ENCODE results near the gene MUCL3. TPM values are rescaled to one million over a fixed set of nuclear protein-coding genes. Genes with fewer than 3 reads are reported as not detected.
A peak's percentile ranks its signal among the peaks of the same experiment; 100 is the strongest.

Gene MUCL3
- total RNA-seq (2013; cell fraction: nucleolus; rRNA removed): not detected in 2 replicates
- total RNA-seq (2014; rRNA removed) (0.68 and 0.76 TPM in 2 replicates), total RNA-seq (2014; rRNA removed; fragmentation: Illumina TruSeq; extraction: Trizol) (0.54 and 0.64 TPM in 2 replicates), total RNA-seq (2021) (0.28 and 0.48 TPM in 2 replicates), polyA plus RNA-seq (2011; rRNA removed) (0.03 TPM in 2 replicates), polyA plus RNA-seq (2014; fragmentation: Illumina TruSeq; extraction: Trizol) (0.73 and 1.4 TPM in 2 replicates), polyA plus RNA-seq (2014; fragmentation: Nextera tagmentation; extraction: Ambion mirVana) (1 to 10 TPM; 1.2 to 1.4 TPM), polyA plus RNA-seq (2014; rRNA removed) (0.79 and 0.83 TPM in 2 replicates), polyA plus RNA-seq (2016; fragmentation: Nextera tagmentation; extraction: Ambion mirVana) (under 1 TPM; 0.04 to 0.08 TPM), polyA minus RNA-seq (2011; rRNA and poly(A)+ RNA removed) (not detected in 2 replicates), Bru-seq, nascent RNA (percentile 8 among the genes with signal in this experiment), BruChase-seq, experiment 1, labeled RNA remaining after a 6-hour chase (percentile 15 among the genes with signal in this experiment), BruChase-seq, experiment 2, labeled RNA remaining after a 2-hour chase (percentile 5 among the genes with signal in this experiment)
- 0.09 TPM for polyA plus RNA-seq (2011; ENCODE audit: low read depth)
- 0.04 and 0.05 TPM in 2 replicates for polyA plus RNA-seq (2011; cell fraction: cytosol; rRNA removed)
- polyA plus RNA-seq (2011; cell fraction: nucleus; rRNA removed): not detected in 2 replicates
- polyA plus RNA-seq (2012): 0.05 and 0.07 TPM in 2 replicates
- not detected in 2 replicates for polyA minus RNA-seq (2011; cell fraction: cytosol; rRNA and poly(A)+ RNA removed)
- not detected in 2 replicates for polyA minus RNA-seq (2011; cell fraction: nucleus; rRNA and poly(A)+ RNA removed)
- long read RNA-seq, experiment 1: 0 reads
- long read RNA-seq, experiment 2: 0 reads

DNA sequence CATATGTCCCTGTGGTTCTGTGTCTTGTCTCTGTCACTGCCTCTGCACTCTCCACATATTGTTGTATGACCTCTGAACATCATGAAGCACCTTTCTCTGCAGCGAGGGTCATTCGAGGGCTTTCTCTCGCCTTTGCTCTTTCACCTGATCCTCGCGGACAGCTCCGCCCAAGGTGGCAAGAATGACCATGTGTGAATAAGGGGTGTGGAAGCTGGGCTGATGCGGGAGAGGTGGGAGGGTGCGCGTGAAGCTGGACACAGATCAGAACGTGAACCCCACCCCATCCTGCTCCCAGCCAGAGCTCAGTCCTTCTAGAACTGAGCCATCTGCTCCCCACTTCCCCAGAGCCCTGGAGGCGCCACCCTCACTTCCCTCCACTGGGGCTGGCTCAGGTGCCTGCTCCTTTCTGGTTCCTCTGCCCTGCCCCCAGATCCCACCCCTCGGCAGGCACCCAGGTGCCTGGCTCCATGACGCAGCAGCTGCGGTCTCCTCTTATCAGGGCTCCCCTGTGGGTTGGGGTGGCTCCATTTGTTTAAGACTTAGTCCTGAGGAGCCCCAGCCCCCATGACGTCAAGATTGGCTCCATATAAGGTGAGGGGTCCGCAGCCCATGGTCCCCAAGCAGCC, at the start of gene MUCL3:
Gene MUCL3 (plus strand): TSS at position 613 of the 626 bp plus-strand sequence. CDS start 27 bp downstream, outside the sequence.
- H3K79me2 ChIP-seq (ENCODE audit: control insufficient read depth, insufficient read depth, low read length): no peaks in the 10 kb centered on the region
- H2AFZ ChIP-seq (ENCODE audit: control insufficient read depth, low read depth, low read length): no peak within 1 kb of the TSS
- H3K4me1 ChIP-seq (ENCODE audit: control insufficient read depth, insufficient read depth, low read length): no peaks in the 10 kb centered on the region
- 51% methylated on average over 16 of the region's 16 CpGs for WGBS (ENCODE audit: insufficient coverage, insufficient replicate concordance, low lambda C conversion rate, missing lambda C conversion rate)
- RAD21 ChIA-PET (ENCODE audit: unreplicated experiment): interaction anchor here (1.1 kb wide), 1 partner anchor 130 kb away, joined by 4 read pairs; no protein-coding TSS in a partner anchor
- no peak for TF ChIP-seq ZBTB33 (IDR thresholded peaks at IDR 0.05)
- no peak for TF ChIP-seq CREB1 (IDR thresholded peaks at IDR 0.05; ENCODE audit: low read depth)
- TF ChIP-seq BCL11A (IDR thresholded peaks at IDR 0.05; ENCODE audit: low read depth, low read length): no peak
- no peak for TF ChIP-seq FOXM1 (IDR thresholded peaks at IDR 0.05; ENCODE audit: low read depth, low read length)
- TF ChIP-seq ZNF24 (IDR thresholded peaks at IDR 0.05): no peak
- TF ChIP-seq, protein P1, sequence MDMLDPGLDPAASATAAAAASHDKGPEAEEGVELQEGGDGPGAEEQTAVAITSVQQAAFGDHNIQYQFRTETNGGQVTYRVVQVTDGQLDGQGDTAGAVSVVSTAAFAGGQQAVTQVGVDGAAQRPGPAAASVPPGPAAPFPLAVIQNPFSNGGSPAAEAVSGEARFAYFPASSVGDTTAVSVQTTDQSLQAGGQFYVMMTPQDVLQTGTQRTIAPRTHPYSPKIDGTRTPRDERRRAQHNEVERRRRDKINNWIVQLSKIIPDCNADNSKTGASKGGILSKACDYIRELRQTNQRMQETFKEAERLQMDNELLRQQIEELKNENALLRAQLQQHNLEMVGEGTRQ (IDR thresholded peaks at IDR 0.05; ENCODE audit: borderline replicate concordance, low read depth, low read length): no peak
- no peak for TF ChIP-seq ZNF217 (IDR thresholded peaks at IDR 0.05)
- TF ChIP-seq SMAD1 (IDR thresholded peaks at IDR 0.05; ENCODE audit: low read depth, partially characterized antibody): no peak
- FAIRE-seq (no peak), DNase-seq (ENCODE audit: low read depth, low spot score) (no peak), ATAC-seq (no peak)
- SMC1A ChIA-PET (ENCODE audit: uncharacterized antibody, unreplicated experiment): no interaction called here
- POLR2A ChIA-PET: no interaction called here
- H3K36me3 ChIP-seq (ENCODE audit: control insufficient read depth in 2 of 2, insufficient read depth in 2 of 2, low read length in 1 of 2): no peaks in the 10 kb centered on the region
- H3K27me3 ChIP-seq (replicated peaks in 1 of 2; ENCODE audit: control insufficient read depth in 2 of 2, insufficient read depth in 2 of 2, low read length in 1 of 2): peaks cover 0 to 3% of the 10 kb centered on the region in 2 experiments; a peak in 3 of 4 replicates
- no peak within 1 kb of the TSS for H3K4me3 ChIP-seq
- H3K27ac ChIP-seq (ENCODE audit: control insufficient read depth, insufficient read depth): no peak within 1 kb of the TSS
- no peak within 1 kb of the TSS for H3K4me2 ChIP-seq (ENCODE audit: control insufficient read depth, insufficient read depth)
- H3K9ac ChIP-seq (ENCODE audit: control insufficient read depth, insufficient read depth, low read length): no peak within 1 kb of the TSS
- H4K20me1 ChIP-seq (ENCODE audit: control insufficient read depth, insufficient read depth): no peaks in the 10 kb centered on the region; the same call in 1 of the 2 replicates
- CTCF ChIA-PET: interaction anchor here (0.8 kb wide), 1 partner anchor 139 kb away, joined by 3 read pairs; no protein-coding TSS in a partner anchor
- intact Hi-C loops (cut with micrococcal nuclease; ENCODE audit: unreplicated experiment): no loop called here
- in situ Hi-C loops (cut with MboI): no loop called here
- H3K9me3 ChIP-seq (replicated peaks; ENCODE audit: control insufficient read depth, insufficient read depth, low read length): no peaks in the 10 kb centered on the region
- no TSS peak for BruUV-seq (replicated peaks)
